ENCODE measurements around the gene PRPF19. TPM values are rescaled to one million over a fixed set of nuclear protein-coding genes. Genes with fewer than 3 reads are reported as not detected.
A peak's percentile ranks its signal among the peaks of the same experiment; 100 is the strongest.

Gene PRPF19
- polyA plus RNA-seq, 1 of the 3 experiments (the other 2 are of a cell fraction): 58.9 TPM

- H3K79me2 ChIP-seq (ENCODE audit: insufficient read depth): peaks cover 44% of the 10 kb centered on the region
- no peak for DNase-seq
- peak overlapping the region; percentile 84; the same call in 1 of the 2 replicates for H3K9ac ChIP-seq
- ChIA-PET CTCF (interaction anchor here (1.1 to 23.7 kb wide), 4 partner anchors 13 to 52 kb away, joined by 3 to 550 read pairs (median 11); partner anchors contain the start of gene PRPF19), POLR2A (no interaction called here)
- no peaks in the 10 kb centered on the region for H3K9me2 ChIP-seq
- peaks cover 0 to 13% of the 10 kb centered on the region in 2 experiments for H3K36me3 ChIP-seq (replicated peaks in 1 of 2; ENCODE audit: control insufficient read depth in 1 of 2, insufficient read depth in 2 of 2, low read length in 1 of 2)
- H3K9me3 ChIP-seq: no peaks in the 10 kb centered on the region
- no peak overlapping the region for H2AFZ ChIP-seq (ENCODE audit: low read depth)
- TF ChIP-seq SIN3A (IDR thresholded peaks at IDR 0.05; ENCODE audit: borderline replicate concordance, low read depth, low read length) (no peak), POLR2AphosphoS5 (IDR thresholded peaks at IDR 0.05; ENCODE audit: low read depth, low read length) (no peak)
- TF ChIP-seq, protein P1, sequence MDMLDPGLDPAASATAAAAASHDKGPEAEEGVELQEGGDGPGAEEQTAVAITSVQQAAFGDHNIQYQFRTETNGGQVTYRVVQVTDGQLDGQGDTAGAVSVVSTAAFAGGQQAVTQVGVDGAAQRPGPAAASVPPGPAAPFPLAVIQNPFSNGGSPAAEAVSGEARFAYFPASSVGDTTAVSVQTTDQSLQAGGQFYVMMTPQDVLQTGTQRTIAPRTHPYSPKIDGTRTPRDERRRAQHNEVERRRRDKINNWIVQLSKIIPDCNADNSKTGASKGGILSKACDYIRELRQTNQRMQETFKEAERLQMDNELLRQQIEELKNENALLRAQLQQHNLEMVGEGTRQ (IDR thresholded peaks at IDR 0.05; ENCODE audit: borderline replicate concordance, low read depth, low read length): no peak
- TF ChIP-seq, protein P2, sequence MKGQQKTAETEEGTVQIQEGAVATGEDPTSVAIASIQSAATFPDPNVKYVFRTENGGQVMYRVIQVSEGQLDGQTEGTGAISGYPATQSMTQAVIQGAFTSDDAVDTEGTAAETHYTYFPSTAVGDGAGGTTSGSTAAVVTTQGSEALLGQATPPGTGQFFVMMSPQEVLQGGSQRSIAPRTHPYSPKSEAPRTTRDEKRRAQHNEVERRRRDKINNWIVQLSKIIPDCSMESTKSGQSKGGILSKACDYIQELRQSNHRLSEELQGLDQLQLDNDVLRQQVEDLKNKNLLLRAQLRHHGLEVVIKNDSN (IDR thresholded peaks at IDR 0.05; ENCODE audit: borderline replicate concordance, low read depth): no peak
- H4K20me1 ChIP-seq (ENCODE audit: insufficient read depth): no peaks in the 10 kb centered on the region; the same call in 1 of the 2 replicates
- H3F3A ChIP-seq (replicated peaks; ENCODE audit: insufficient read depth): no peaks in the 10 kb centered on the region
- H3K27ac ChIP-seq (ENCODE audit: low read depth in 2 of 2, low read length in 1 of 2): no peak overlapping the region
- H3K4me2 ChIP-seq: peak overlapping the region; percentile 89
- WGBS (ENCODE audit: low lambda C conversion rate): 56% methylated on average over 10 of the region's 10 CpGs
- H3K27me3 ChIP-seq (ENCODE audit: insufficient read depth): no peaks in the 10 kb centered on the region
- peaks cover 0 to 34% of the 10 kb centered on the region in 2 experiments; a peak in 3 of 4 replicates for H3K4me1 ChIP-seq (ENCODE audit: control insufficient read depth in 1 of 2, insufficient read depth in 2 of 2, low read depth in 1 of 2, low read length in 1 of 2)
- peak overlapping the region; percentile 85 to 98 for H3K4me3 ChIP-seq (ENCODE audit: low read depth in 2 of 2, low read length in 1 of 2)
These were observed 62.1 kb downstream of the PRPF19 start for GRCh38 chr11:60844045-60844869.

DNA sequence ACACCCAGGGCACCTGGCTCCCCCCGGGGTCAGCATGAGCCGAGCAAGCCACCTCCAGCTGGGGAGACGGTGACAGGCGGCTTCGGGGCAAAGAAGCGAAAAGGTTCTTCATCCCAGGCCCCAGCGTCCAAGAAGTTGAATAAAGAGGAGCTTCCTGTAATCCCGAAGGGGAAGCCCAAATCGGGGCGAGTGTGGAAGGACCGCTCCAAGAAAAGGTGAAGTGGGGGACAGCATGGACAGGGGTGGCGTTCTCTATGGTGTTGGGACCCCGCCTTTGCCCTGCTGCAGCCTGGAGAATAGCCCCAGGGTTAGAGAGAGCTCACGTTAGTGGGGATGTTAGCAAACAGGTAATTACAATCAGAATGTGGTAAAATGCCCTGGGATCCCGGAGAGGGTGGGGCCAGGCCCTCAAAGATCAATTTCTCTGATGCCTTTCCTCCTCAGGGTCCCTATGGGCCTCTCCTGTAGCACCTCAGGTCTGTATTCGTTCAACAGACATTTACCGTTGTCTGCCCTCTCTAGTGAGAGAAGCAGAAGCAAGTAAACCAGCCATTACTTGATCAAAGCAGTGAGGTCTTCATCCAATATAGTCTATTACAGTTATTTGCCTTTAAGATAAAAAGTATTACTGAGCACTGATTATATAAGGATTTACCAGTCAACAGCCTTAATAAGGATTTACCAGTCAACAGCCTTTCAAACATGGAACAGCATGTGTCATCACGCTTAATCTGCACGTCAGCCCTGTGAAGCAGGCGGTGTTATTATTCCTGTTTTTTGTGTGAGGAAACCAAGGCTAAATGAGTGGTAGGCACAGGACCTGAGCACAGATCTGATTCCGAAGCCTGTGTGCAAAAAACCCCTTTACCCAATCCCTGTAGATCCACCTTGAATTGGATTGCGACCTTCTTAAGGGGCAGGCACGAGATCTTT, 63.5 kb downstream of the PRPF19 start:
- Histone ChIP-seq H3F3A (replicated peaks; ENCODE audit: insufficient read depth) (no peaks in the 10 kb centered on the region), H3K27ac (ENCODE audit: low read depth in 2 of 2, low read length in 1 of 2) (no peak overlapping the region; a peak in 1 of 4 replicates), H3K9ac (peak overlapping the region; percentile 84), H3K36me3 (replicated peaks in 1 of 2; ENCODE audit: control insufficient read depth in 1 of 2, insufficient read depth in 2 of 2, low read length in 1 of 2) (peaks cover 0 to 4% of the 10 kb centered on the region in 2 experiments), H3K9me3 (no peaks in the 10 kb centered on the region), H3K4me2 (peak overlapping the region; percentile 89), H4K20me1 (ENCODE audit: insufficient read depth) (no peaks in the 10 kb centered on the region; the same call in 1 of the 2 replicates), H3K9me2 (no peaks in the 10 kb centered on the region), H3K79me2 (ENCODE audit: insufficient read depth) (peaks cover 44% of the 10 kb centered on the region), H3K27me3 (ENCODE audit: insufficient read depth) (no peaks in the 10 kb centered on the region), H3K4me3 (ENCODE audit: low read depth in 2 of 2, low read length in 1 of 2) (peak overlapping the region; percentile 85 to 98), H2AFZ (ENCODE audit: low read depth) (peak overlapping the region; percentile 94), H3K4me1 (ENCODE audit: control insufficient read depth in 1 of 2, insufficient read depth in 2 of 2, low read depth in 1 of 2, low read length in 1 of 2) (peaks cover 0 to 34% of the 10 kb centered on the region in 2 experiments; a peak in 3 of 4 replicates)
- DNase-seq: no peak
- POLR2A ChIA-PET: interaction anchor here (0.8 kb wide), 1 partner anchor 10 kb away, joined by 3 read pairs; no protein-coding TSS in a partner anchor
- WGBS (ENCODE audit: low lambda C conversion rate): 6% methylated on average over 20 of the region's 23 CpGs
- CTCF ChIA-PET: interaction anchor here (1.1 to 23.7 kb wide), 4 partner anchors 12 to 53 kb away, joined by 4 to 550 read pairs (median 14); partner anchors contain the start of gene PRPF19
- TF ChIP-seq MXI1 (IDR thresholded peaks at IDR 0.05; ENCODE audit: low read depth, low read length): no peak
- TF ChIP-seq, protein P3, sequence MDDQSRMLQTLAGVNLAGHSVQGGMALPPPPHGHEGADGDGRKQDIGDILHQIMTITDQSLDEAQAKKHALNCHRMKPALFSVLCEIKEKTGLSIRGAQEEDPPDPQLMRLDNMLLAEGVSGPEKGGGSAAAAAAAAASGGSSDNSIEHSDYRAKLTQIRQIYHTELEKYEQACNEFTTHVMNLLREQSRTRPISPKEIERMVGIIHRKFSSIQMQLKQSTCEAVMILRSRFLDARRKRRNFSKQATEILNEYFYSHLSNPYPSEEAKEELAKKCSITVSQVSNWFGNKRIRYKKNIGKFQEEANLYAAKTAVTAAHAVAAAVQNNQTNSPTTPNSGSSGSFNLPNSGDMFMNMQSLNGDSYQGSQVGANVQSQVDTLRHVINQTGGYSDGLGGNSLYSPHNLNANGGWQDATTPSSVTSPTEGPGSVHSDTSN (IDR thresholded peaks at IDR 0.05): no peak
- no peak for TF ChIP-seq NFIC (IDR thresholded peaks at IDR 0.05; ENCODE audit: borderline replicate concordance)
- TF ChIP-seq, protein P4, sequence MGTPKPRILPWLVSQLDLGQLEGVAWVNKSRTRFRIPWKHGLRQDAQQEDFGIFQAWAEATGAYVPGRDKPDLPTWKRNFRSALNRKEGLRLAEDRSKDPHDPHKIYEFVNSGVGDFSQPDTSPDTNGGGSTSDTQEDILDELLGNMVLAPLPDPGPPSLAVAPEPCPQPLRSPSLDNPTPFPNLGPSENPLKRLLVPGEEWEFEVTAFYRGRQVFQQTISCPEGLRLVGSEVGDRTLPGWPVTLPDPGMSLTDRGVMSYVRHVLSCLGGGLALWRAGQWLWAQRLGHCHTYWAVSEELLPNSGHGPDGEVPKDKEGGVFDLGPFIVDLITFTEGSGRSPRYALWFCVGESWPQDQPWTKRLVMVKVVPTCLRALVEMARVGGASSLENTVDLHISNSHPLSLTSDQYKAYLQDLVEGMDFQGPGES (IDR thresholded peaks at IDR 0.05; ENCODE audit: low read depth, low read length): no peak
- TF ChIP-seq RXRA (IDR thresholded peaks at IDR 0.05; ENCODE audit: borderline replicate concordance, low read depth): no peak
- no peak for TF ChIP-seq MEF2A (IDR thresholded peaks at IDR 0.05; ENCODE audit: borderline replicate concordance, low read depth)
- no peak for TF ChIP-seq GATA2 (CRISPR knock-in tag; IDR thresholded peaks at IDR 0.05)
- no peak for TF ChIP-seq GABPA (IDR thresholded peaks at IDR 0.05; ENCODE audit: low read depth)
- TF ChIP-seq CTCF (IDR thresholded peaks at IDR 0.05): no peak
- TF ChIP-seq FOXM1 (IDR thresholded peaks at IDR 0.05; ENCODE audit: low read depth): no peak
- TF ChIP-seq, protein P5, sequence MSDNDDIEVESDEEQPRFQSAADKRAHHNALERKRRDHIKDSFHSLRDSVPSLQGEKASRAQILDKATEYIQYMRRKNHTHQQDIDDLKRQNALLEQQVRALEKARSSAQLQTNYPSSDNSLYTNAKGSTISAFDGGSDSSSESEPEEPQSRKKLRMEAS (IDR thresholded peaks at IDR 0.05; ENCODE audit: low read depth): no peak
